T-helper 22 cell (primary cell): Measurements from ENCODE around the gene ALDH1L1.

Experiments
- DNase-seq: peaks from one replicate; pipeline ENCODE4 v3.0.0-alpha.2; 2020; ENCODE audit warnings: low read depth

ALDH1L1 gene

DNA sequence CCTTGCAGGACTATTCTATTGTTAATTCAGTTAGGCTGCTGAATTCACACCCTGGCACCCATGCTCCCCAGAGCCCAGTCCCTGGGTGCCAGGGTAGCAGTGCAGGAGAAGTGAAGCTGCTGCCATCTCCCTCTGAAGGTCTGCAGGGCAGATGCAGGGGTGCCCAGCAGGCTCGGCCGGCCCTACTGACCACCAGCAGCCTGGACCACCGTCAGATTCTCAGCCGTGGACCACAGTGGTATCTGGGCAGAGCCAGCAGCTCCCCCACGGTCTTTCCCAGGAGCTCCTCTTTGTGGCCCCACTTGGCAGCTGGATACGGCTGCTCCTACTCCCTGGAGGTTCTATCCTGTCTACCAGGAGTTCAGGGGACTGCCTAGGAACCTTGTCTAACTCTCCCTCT is 46.8 kb downstream of the ALDH1L1 start:
- DNase-seq = no peak

DNA sequence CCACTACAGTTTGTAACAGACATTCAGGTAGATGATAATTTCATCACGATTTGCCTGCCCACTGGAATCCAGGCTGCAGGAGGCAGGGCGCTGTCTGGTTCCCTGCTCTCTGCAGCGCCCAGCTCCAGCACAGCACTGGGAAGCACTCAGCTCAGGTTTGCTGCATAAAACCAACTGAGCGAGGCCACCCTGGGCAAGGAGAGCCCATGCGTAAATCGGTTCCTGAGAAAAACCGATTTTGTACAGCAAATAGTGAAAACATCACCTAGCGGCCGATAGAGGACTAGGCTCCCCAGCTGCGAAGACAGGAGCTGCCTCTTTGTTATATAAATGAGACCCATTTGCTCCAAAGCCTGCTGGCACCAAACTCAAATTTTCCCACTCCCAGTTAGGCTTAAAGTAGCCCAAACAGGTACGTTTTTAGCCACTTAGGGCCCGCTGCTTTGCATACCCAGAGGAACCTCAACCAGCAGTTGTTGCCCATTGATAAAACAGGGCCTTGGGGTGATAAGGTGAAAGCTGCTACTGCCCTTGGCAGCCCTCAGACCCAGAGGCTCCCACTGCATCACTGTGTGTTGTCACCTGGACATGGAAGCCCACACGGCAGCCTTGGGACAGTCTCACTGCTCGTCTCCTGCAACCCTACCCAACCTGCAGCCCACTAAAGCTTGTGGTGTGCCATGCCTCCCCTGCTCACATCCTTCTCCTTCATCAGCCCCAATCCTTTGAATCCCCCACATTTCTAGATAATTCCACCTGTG is 47.5 kb downstream of the ALDH1L1 start:
- DNase-seq = no peak

DNA sequence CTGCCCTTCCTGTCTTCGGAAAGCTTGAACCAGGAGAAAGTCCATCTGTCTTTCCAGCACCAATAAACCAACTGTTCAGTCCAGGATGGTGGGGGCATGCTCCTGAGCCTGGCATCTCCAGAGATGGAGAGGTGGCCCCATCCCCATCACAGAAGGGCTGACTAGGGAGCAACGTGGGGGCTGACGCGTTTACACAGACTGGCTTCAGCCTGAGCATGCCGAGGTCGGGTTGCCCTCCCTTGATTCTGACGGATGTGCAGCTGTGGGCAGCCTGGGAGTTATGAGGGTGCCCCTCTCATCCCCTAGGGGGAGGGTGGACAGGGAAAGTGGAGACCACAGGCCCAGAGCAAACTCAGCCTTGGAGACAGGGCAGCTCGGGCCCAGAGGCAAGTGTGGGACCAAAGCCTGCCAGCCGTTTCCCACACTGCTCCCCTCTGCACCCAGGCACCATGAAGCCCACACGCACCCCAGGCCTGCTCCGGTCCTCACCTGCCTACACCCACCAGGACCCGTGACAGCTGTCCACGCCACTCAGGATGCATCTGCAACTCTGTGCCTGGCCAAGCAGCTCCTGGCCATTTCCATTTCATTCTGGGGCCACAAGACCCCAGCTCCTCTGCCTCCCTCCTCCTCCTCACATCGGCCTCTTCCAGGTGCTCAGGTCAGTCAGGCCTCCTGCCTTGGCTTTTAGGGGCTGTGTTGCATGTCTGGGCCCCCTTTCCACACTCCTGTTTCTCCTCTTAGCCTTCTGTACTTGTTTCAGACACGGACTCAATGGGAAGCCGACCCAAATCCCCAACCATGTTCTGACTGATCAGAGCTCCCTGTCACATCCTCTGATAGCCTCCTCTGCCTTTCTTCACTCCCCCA is 48.3 kb downstream of the ALDH1L1 start:
- no peak for DNase-seq

DNA sequence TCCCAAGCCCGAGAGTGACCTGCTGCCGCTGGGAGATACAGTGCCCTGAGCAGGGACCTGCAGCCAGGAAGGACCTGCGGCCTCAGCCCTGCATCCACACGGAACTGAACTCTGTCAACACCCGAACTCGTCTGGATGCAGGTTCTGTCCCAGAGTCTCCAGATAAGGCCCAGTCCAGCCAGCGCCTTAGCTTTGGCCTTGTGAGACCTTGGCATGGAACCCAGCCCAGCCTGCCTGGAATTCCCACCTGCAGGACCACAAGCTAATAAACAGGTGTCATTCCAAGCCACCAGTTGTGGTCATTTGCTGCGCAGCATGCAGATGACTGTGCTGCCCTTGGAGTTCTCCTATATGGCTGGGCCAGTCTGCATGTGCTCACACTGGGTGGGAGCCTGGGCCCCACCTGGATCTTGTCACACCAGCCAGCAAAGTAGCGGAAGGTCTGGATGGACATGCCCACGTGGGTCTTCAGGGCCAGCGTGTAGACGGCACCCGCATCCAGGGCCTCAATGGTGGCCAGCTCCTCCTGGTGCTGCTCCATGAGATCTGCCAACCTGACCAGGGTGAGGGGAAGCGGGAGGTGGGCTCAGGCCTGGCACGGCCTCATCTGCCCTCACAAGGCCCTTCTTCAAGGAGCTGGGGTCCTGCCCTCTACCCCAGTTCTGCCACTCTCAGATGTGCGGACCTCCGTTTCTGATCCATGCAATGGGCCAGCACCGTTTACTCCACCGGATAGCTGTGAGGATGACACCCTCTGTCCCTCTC is 49.2 kb downstream of the ALDH1L1 start:
- DNase-seq = no peak

DNA sequence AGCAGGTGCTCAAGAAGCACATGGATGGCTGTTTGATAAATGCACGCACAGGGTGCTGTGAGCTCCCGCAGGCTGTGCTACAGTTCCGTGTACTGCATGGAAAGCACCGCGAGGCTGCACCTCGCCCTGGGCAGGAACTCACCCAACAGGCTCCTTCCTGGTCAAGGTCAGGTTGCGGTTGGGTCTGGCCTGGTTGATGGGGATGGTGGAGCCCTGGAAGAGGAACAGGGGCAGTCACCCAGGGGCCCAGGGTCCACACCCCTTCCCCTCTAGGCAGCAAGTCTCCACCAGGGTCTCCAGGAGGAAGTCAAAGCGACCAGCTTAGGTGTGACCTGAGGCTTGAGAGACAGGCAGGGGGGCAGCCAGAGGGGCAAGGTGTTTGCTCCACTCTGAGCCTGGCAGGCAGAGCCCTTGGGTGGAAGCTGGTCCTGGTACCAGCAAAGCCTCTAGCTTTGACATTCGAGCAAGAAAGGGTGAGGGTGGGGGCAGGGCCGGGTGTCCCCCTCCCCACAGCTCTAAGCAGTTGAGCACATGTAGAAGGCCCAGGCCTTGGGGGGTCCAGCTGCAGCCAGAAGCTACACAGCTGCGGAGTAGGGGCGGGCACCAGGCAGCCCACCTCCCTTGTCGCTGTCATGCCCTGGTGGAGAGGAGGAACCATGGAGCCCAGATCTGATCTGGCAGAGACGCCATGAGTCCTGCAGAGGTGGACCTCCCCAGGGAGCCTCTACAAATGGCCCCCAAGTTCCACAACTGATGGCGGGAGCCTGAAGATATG is 50.1 kb downstream of the ALDH1L1 start:
- no peak for DNase-seq

DNA sequence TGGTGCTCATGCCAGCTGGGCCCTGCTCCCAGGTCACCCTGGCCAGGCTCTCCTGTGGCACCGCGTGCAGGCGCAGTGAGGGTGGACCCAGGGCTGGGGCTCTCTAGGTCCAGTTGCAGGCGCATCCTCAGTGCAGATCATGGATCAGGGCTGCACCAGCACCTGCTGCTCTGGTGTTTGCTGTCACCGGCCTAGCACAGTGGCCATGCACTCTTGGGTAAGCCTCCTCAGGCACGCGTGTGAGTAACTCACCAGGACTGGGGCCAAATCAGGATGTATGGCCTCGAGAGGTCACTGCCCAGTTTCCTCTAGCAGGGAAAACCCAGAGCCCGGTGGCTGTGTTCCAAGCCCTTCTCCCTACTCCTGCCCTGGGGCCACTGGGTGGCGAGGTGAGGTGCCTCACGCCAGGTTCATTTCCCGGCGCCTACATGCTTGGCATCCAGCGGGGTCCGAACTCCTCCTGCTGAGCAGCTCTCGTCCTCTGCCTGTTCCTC is 50.9 kb downstream of the ALDH1L1 start:
- DNase-seq = no peak

DNA sequence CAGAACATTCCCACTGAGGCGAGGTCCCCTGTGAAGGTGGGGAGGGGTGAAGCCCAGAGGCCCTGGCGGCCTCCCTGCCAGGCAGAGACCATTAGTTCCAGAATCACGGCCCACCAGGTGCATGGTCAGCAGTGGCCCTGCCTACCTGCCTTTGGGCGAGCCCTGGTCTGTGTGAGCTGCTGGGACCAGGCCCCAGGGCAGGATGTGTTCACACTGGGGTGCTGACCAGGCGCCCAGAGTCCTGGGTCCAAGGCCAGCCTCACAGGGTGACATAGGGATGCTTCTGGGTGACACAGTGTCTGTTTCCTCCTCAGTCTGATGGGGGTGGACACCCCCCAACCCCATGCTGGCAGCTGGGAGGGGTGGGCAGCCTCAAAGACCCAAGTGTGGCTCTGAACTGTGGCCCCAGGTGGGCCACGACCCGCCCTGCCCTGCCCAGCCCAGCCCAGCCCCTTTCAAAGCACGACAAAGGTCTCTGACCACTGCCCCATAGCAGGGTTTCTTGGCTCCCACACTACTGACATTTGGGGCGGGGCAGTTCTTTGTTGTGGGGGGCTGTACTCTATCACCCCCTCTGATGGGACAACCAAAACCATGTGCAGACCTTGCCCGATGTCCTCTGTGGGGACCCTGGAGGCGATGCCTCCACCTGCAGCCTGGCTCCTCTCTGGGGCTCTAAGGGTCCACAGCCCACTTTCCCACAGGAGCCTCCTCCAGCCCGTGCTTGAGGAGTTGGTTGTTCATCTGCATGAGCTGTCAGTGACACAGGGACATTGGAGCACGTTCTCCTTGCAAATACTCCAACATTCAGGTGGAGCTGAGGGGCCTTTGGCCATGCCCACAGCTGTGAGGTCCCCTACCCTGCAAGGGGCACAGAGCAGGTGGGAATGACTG is 51.6 kb downstream of the ALDH1L1 start:
- no peak for DNase-seq

DNA sequence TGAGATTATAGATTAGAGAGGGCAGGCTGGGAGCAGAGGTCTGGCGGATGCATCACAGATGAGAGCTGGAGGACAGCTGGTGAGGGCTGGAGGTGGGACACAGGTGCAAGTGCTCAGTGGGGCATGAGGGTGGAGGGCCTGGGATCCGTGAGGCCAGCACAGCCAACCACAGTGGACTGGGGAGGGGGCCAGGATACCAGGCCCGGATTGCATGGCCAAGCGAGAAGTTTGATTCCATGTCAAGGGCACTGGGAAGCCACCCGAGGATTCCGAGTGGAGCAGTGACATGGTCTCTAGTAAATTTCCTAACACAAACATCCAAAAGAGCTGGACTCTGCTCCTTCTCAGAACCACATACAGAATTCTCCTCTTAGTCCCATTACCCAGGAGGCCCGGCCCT is 52.5 kb downstream of the ALDH1L1 start:
- DNase-seq = no peak

DNA sequence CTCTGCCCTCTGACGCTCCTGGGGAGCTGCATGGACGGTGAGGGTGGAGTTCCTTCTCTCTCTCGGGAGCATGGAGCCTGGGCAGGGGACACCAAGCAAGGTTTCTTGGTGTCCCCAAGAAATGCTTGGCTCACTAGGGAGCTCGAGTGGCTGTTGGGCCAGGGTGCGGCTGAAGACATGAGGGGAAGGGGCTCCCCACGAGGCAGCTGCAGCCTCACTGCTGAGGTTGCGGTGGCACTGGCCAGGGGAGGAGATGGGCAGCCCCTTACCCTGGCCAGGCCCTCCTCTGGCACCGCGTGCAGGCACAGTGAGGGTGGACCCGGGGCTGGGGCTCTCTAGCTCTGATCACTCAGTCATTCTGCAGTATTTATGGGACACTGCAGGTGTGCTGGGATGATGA is 52.9 kb downstream of the ALDH1L1 start:
- no peak for DNase-seq

DNA sequence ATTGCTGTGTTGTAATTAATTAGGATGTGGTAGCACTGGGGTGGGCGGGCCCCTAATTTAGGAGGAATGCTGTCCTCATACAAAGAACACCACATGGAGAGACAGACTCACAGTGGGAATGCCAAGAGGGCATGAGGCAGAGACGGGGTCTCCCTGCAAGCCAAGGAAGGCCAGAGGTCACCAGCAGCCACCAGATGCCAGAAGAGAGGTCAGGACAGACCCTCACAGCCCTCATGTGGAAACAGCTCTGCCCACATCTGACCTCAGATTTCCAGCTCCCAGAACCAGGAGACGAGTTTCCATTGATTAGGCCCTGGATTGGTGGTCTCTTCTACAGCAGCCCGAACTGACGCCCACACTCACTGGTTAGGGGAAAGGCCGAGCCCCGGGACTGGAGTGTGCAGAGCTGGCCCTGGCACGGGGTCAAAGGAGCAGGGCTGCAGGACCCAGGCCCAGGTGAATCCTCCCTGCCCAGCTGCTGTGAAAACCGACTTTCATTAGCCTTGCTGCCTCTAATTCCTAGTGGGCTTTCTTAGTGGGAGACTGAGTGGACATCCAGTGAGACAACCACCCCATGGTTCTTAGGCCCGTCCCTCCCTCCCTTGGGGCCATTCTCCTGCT is 53.5 kb downstream of the ALDH1L1 start:
- DNase-seq = no peak

DNA sequence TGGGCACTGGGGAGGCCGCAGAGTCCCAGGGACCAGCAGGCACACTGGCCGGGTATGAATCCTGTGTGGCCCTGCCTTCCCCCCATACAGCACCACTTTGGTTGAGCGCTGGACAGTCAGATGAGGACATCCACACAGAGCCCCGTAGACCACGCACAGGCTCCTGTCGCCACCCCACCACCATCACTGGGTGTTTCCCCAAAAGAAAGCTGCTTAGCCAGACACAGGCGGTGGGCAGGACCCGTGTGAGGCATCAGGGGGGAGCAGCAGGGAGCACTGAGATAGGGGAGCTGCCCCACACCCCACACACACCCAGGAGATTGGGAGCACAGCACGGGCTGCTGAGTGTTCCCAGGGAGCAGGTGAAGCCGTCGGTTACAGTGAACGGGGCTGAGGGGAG is 54.1 kb downstream of the ALDH1L1 start:
- DNase-seq = no peak

DNA sequence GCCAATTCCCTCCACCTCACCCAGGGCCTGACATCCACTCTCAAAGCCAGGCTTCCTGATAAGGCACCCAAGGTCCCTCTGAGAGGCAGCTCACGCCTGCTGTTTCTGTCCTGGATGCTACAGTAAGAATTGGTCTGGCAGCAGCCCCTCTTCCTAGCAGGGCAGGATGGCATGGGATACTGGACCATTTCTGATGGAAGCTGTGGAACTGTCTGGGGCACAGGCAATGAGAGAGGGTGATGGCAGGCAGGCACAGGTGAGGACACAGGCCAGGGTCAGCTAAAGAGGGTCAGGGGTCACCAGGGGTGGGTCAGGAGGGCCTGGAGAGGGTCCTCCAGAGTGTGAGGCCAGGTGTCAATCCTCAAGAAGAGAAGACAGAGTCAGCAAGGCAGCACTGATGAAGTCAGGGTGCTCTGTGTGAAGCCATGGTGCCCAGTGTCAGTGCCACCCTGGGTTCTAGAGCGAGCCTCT is 54.6 kb downstream of the ALDH1L1 start:
- DNase-seq = no peak

DNA sequence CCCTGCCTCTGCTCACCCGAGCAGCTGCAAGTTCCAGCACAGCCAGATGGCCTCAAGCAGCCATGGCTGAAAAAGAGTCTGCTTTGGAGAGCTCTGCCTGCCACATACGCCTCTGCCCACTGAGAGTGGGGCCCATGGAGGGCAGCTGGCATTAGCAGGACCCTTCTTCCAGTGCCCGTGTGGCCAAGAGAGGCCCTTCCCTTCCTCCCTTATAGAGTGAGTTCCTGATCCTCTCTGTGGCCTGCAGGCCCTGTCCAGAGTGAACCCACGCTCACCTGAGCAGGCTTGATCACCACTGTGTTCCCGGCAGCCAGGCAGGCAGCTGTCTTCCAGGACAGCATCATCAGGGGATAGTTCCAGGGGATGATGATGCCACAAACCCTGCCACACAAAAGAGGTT is 55.0 kb downstream of the ALDH1L1 start:
- DNase-seq = no peak

DNA sequence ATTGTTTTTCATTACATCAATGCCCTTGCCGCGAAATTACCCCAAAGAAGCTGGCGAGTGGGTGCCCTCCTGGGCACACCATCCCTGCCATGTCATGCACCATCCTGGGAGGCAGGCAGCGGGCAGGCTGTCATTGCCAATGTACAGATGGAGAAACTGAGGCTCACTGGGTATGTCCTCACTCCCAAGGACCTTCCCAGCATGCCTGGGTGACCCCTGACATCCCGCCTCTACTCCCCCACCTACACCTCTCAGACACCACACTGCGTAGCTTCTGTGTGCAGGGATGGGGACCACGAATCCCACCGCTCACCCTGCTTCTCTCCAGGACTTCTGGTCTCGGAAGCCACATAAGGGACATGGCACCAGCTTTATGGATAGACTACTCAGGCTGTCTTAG is 55.5 kb downstream of the ALDH1L1 start:
- no peak for DNase-seq

DNA sequence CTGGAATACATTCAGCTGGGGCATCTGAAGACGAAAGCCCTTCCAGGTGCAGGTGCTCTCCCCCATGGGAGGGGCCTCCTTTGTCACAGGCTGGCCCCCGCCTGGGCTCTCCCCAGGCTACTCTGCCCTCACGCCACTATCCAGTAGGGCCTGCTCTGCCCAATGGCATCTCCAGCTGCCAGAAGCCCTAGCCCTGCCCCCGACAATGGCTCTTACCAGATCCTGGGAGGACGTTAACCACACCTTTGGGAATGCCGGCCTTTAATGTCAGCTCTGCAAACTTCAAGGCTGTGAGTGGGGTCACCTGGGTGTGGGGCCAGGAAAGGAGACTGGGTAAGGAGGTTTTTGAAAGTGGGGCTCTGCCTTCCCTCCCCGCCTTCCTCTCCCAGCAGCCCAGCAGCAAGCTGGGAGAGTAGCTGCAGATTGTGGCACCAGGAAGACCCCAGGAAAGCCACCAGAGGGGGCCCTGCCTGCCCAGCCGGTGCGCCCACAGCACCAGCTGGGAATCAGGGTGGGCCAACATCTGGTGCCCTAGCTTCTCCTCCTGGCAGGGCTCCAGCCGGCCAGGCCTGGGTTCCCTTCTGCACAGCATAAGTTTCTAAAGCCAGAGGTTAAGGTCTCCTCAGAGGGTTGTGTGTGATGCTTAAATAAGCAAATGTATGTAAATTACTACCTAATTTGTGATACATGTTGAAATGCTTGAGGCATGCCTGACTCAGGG is 56.1 kb downstream of the ALDH1L1 start:
- DNase-seq = no peak

DNA sequence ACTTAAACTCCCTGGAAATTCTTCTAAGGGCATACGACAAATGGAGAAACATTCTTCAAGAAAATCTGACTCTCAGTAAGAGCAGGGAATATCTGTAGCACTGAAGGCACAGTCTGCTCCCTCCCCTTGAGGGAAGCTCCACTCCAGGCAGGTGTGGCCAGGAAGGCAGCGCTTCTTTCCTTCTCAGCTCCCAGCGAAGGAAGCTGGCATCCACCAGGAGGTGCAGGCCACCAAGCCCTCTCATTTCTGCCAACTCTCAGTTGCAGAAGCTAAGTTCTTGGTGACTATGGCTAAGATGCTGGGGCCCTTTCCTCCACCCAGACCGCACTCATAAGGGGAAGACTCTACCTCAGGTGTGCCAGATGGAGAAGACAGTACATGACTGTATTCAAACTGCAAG is 58.8 kb downstream of the ALDH1L1 start:
- DNase-seq = no peak

DNA sequence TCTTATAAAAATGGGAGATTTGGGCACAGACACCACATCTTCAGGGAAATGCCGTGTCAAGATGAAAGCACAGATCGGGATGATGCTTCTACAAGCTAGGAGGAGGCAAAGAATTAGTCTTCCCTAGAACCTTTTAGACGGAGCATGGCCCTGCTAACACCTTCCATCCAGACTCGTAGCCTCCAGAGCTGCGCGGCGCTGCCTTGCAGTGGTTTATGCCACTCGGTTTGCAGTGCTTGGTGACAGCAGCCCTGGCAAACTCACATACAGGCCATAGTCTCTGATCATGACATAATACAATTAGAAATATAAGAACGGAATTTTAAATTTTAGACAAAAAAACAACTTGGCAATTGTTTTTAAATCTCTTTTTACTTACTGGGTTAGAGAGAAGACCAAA is 59.3 kb downstream of the ALDH1L1 start:
- no peak for DNase-seq

DNA sequence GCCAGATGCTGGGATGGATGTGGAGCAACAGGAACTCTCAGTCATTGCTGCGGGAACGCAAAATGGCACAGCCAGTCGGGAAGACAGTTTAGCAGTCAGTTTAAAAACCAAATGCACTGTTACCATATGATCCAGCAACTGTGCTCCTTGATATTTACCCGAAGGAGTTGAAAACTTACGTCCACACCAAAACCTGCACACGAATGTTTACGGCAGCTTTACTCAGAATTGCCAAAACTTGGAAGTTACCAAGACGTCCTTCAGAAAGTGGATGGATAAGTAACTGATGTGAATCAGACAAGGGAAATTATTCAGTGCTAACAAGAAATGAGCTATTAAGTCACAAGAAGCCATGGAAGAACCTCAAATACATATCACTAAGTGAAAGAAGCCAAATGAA is 60.4 kb downstream of the ALDH1L1 start:
- DNase-seq = no peak

DNA sequence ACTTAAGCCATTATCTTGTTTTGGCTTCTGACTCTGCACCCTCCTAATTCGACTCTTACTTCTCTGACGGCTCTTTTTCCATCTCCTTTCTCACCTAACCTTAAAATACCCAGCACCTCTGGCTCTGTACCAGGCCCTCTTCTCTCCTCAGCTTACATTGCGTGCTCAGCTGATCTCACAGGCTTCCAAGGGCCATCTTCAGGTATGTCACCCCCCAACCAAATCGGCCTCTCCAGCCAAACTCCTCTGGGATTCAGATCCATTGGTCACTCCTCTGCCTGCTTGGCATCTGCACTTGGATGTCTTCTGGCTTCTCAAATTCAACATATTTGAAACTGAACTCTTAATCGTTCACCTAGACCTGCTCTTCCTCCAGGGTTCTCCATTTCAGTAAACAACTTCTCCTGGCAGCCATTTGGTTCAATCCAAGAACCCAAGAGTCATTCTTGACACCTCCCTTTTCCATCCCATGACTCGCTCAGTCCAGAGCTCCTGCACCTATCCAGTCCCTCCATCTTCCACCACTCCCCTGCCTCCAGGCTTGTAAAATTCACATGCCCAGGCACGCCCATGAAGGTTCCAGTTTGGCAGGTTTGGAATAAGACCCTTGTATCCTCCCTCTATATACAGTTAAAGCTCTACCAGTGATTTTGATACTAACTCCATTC is 61.2 kb downstream of the ALDH1L1 start:
- DNase-seq = no peak
